GM20000 (cell line): ENCODE measurements around the gene TMEM250.
"Not testable (repeated sequence)": the region's sequence is repeated elsewhere in the genome, so short reads cannot be mapped to it uniquely, and the experiment has no call there.

Experiments
- DNase-seq: peaks from one replicate; pipeline ENCODE4 v3.0.0; 2012; ENCODE audit warnings: low spot score
- CTCF ChIP-seq: IDR thresholded peaks from 2 replicates; pipeline ENCODE4 v1.5.1; 2012; ENCODE audit warnings: mild to moderate bottlenecking, control low read depth; ENCODE audit errors: extremely low read depth, missing control alignments

The TMEM250 gene

DNA sequence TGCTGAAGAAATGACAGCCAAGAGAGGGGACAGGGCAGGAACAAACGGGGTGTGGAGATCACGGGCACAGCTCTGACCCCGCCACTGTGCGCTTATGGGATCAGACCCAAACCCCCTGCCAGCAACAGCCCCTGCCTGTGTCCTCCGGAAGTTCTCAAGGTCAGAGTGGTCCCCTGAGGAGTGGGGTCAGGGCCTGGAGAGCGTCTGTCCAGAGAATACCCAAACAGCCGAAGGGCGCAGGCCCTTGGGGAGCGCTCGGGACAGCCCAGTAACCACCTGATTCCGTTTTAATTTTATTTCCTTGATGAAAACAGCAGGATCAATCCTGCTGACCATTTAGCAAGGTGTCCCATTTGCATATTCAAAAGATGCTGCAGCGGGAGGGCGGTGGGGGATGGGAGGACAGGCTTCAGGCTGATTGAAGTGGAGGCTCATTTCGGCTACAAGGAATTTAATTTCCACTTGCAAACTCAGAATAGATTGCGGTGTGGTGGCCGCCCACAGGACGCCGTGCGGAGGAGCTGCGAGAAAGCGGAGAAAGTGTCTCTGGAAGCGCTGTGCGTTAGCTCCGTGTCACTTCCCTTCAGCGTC lies 32.6 kb upstream of the TMEM250 start:
- DNase-seq = no peak

DNA sequence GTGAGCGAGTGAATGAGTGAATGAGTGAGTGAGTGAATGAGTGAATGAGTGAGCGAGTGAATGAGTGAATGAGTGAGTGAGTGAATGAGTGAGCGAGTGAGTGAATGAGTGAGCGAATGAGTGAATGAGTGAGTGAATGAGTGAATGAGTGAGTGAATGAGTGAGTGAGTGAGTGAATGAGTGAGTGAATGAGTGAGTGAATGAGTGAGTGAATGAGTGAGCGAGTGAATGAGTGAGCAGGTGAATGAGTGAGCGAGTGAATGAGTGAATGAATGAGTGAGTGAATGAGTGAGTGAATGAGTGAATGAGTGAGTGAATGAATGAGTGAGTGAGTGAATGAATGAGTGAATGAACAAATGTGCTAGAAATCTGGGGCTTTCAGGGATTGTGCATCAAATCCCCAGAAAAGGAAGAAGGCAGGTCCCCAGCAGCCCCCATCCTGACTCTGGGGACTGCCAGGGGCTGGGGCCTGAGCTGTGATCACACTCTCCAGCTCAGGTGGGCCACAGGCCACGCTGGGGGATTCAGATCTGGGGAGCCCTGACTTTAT lies 32.1 kb upstream of the TMEM250 start:
- DNase-seq = not testable (repeated sequence)

More for the DNA sequence above, 32.6 kb upstream of the TMEM250 start:
- TF ChIP-seq CTCF = no peak

DNA sequence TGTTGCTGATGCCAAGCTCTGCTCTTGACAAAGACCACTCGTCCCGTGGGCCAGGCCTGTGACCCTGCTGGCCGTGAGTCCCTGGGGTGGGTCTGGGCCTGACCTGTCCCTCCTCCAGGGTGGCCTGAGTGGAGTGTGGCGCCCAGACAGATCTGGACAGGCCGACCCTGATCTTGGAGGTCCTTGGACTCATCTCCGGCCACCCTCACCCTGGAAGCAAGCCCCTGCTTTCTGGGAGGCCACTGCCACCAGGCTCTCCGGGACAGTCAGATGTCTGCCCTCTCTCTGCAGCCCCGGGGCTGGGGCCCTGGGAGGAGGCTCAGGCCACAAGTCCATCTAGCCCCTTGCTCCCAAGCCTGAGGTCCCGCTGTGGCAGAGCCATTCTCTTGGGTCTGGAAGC lies 31.2 kb upstream of the TMEM250 start:
- no peak for DNase-seq
- TF ChIP-seq CTCF = no peak

- TF ChIP-seq CTCF = no peak
- DNase-seq = no peak
These were observed 30.7 kb upstream of the TMEM250 start for GRCh38 chr9:136149337-136149736.

GRCh38 chr9:136148766-136149165 lies 30.1 kb upstream of the TMEM250 start:
- no peak for DNase-seq
- TF ChIP-seq CTCF = no peak

DNA sequence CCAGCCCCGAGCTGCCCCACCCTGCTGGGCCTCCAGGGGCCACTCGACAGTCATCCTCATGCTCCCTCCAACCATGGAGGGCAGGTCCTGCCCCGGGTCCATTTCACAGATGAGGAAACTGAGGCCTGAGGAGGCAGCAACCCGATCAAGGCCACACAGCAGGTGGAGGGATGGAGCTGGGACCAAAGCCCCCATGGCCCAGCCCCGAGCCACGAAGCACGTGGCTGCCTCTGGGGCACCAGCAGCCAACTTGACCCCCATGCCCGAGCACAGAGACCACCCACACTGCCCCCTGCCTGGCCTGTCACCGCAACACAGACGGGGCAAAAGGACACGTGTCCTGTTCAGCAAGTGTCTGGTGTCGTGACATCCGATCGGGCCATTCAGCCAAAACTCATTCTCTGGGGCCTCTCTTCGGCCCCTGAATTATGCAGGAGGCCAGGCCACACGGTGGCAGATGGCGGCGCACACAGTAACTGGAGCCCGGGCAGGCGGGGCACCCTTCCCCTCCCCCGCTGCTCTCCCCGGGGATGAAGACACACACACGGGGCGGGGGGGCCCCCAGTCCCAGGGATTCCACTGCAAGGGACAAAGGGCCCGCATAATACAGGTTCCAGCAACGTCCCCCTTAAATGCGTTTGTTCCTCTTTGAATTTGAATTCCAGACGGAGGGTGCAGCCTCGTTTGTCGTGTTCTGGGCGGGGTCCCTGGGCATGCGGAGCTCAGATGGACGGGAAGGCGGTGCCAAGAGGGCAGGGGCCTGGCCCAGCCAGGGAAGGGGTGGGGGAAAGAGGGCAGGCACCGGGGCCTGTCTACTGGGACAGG lies 29.4 kb upstream of the TMEM250 start:
- TF ChIP-seq CTCF = no peak
- no peak for DNase-seq

GRCh38 chr9:136147038-136147889 lies 28.6 kb upstream of the TMEM250 start:
- TF ChIP-seq CTCF = no peak

More at GRCh38 chr9:136147038-136147889, 28.6 kb upstream of the TMEM250 start:
- DNase-seq = no peak
